CD4-positive, alpha-beta T cell treated with Interleukin-4 for 1 hour (primary cell): ENCODE results near the gene SLC27A6.
"Not testable (repeated sequence)": the region's sequence is repeated elsewhere in the genome, so short reads cannot be mapped to it uniquely, and the experiment has no call there.

Experiments
- DNase-seq, 2 donors: peaks; one replicate each; pipeline ENCODE4 v3.0.0-alpha.2; 2020 to 2022

SLC27A6 gene

DNA sequence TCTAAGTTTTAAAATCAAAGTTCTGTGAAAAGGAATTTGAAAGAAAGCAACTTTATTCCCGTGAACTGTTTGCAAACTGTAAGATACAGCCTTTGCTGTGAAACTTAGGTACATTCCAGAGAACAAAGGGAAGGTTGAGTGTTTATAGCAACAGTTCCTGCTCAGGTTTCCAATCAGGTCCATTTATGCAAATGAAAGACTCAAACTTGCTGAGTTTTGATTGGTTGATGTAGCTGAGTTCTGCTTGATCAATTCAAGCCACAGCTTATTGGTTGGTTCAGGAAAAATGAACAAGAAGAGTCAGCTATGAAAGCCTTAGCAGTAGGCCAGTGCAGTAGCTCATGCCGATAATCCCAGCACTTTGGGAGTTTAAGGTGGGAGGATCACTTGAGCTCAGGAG lies 37.9 kb downstream of the SLC27A6 start:
- DNase-seq: no peak

DNA sequence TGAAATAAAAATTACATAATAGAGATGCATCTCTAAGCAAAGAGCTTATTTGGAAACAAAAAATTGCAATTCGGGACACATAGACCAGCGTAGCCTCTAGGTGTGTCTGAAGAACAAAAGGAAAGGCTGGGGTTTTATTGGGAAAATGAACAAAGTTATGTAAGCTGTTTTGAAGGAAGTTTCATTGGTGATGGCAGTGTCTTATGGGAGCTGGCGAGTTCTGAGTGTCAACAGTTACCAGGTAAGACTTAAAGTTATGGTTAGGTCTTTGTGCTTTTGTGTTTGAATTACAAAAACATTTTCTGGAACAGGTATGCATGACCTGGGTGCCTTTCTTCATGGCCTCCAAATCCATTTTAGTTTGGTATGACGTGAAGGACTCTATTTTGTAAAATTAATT lies 48.9 kb downstream of the SLC27A6 start:
- DNase-seq: no peak

DNA sequence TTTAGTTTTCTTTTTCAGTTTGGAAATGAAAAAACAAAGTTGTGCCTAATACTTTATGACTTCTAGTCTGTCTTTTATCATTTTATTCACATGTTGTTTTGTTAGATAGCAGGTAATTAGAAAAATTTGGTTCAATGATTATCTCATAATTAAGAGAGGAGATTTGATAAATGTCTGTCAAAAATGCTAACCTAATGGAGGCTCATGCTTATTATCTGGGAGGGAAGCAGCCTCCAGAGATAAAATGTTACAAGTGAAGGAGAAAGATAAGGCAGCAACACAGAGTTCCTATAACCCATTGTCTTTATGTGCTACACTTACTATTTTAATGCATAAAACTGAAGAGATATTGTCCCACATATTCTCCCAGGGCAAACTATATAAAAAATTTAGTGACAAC lies 53.5 kb downstream of the SLC27A6 start:
- no peak for DNase-seq

DNA sequence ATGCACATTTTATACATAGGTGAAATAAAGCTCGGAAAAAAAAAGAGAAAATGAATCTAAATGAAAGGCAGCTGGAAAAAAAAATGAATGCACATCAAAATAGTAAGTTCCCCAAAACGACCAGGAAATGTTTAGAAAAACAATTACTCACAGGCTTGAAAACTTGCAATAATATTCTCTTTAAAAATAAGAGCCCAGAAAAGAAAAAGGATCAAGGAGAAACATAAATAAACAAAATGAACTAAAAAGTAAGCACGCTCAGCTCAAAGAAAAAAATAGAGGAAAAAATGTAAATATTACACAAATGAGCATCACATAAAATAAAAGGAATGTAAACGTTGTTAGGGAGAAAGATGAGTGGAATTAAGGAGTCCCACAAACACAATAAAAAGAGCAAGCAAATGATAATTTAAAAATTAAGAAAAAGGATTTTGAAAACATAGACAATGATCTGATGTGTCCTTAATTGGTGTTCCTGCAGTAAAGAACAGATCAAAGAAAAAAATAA lies 54.2 kb downstream of the SLC27A6 start:
- DNase-seq: no peak

DNA sequence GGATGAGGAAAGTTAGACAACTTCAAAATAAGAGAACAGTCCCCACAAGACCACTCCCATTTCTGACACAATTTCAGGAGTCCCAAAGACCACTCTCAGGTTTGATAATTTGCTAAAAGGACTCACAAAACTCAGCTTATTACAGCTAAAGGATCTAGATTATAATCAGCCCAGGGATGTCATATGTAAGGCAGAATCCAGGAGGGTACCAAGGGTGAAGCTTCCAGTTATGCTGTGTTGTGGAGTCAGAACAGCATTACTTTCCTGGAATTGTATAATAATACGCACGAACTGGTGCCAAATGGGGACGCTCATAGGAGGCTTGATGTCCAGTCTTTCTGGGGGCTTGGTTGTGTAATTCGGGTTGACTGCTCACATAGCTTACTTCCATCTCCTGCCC lies 55.4 kb downstream of the SLC27A6 start:
- DNase-seq: no peak

DNA sequence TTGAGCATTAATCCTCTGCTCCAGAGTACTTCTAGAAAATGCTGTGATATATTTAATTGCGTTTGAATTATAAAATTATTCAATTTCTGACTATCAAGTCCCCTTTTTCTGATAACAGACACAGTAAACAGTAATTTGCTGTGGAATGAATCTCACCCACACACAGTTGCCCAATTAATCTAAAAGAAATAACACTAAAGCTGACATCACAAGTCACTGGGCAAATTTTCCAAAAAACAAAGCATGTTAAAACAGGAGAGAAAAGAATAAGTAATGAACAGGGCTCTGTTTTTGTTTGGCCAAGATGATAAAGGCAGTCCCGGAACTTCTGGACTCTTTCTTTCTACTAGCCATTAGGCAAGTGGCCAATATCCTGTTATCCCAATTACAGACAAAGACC lies 56.5 kb downstream of the SLC27A6 start:
- no peak for DNase-seq

DNA sequence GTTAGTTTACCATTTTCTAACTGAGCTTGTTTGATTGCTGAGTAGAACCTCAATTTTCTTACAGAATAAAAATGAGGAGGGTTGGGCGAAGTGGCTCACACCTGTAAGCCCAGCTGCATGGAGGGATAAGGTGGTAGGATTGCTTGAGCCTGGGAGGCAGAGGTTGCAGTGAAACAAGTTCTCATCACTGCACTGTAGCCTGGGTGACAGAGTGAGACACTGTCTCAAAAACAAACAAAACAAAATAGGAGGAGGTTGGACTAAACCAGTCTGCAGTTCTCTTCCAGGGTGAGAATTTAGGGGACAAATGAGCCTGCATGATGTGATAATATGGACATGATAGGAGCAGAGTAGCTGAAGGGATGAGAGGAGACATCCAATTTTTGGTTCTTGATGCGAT lies 57.3 kb downstream of the SLC27A6 start:
- DNase-seq: no peak

DNA sequence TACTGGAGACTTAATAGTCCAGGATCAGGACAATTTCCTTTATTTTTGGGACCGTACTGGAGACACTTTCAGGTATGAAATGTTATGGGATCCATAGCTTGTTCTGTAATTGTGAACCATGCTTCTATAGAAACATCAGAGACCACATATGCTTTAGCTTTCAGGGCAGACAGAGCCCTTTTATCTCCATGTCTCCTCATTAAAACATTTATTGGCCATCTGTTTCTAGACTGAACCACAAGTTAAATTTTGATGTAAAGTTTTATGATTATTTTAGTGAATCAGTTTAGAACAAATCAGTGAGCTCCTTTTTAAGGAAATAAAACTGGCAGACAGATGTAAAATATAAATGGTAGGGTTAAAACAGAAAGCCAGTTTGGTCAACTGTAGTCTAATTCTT lies 62.0 kb downstream of the SLC27A6 start:
- DNase-seq: no peak

DNA sequence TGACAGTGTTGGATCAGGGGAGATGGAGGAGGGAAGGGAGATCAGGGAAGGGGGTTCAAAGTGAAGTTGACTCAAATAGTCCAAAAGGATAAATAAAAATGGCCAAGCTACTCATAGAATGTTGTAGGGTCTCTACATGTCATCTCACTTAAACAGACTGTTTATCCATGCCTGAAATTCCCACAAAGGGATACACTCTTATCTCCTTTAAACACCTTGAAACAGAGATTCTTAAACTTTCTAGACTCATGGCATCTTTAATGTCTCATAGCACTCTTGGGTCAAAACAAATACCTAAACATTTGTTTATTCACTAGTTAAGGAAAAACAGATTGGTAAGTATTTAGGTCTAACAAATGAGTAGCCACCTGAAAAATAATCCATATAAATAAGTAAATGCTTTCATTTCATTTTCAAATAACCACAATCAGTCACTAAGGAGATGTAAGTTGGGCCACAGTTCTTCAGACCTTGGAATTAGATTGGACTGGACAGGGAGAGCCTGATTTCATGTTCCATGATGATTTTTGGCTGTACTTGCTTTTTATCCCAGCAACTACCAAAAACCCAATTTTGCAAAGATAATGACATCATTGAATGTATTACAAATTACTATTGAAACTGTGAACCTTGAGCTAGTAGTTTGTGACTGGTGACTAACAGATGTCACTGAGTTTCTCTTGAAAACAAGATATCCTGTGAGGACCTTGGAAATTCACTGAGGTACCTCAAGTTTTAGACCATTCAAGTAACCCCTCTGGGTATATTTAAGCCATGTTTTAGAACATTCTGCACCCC lies 66.8 kb downstream of the SLC27A6 start:
- no peak for DNase-seq

DNA sequence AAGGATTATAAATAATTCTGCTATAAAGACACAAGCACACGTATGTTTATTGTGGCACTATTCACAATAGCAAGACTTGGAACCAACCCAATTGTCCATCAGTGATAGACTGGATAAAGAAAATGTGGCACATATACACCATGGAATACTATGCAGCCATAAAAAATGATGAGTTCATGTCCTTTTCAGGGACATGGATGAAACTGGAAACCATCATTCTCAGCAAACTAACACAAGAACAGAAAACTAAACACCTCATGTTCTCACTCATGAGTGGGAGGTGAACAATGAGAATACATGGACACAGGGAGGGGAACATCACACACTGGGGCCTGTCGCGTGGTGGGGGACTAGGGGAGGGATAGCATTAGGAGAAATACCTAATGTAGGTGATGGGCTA lies 71.0 kb downstream of the SLC27A6 start:
- not testable (repeated sequence) for DNase-seq

DNA sequence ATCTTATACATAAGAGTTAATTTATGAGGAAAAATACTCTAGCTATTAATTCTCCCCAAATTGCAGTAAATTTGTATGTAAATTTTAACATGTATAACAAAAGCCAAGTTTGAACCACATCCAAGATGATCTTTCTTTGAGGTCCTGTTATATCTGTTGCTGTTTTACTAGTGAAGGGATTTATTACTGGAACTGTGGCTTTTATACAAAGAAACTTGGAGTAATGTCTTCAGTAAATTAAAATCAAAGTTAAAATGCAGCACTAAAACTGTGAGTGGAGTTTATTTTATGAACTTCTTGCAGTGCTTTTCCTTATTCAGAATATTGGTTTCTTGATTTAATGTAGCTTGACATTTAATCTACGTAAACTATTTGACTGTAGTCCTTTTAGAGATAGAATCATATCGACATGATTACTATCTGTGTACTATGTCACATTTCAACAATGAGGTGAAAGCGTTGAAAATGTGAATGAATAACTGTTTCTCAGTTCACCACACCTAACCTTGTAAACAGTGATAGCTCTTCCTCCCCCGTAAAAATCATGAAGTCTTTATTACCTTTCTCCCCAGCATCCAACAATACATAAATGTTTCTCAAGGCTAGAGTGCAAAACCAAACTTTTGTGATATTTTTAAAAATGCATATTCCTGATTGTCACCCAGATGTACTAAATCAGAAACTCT lies 76.1 kb downstream of the SLC27A6 start:
- no peak for DNase-seq

DNA sequence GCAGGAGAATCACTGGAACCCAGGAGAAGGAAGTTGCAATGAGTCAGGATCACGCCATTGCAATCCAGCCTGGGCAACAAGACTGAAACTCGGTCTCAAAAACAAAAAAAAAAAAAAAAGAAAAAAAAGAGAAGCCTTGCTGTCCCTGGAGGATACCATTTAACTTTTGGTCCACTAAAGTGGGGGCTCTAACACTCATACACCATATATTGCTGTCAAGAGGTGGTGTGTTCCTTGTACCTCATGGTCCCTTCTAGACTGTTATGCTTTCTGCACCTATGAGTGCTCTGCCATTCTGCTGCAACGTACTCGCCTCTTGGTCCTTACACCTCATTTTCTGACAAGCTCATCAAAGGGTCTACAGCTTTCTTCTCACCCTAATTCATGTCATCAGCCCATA lies 77.0 kb downstream of the SLC27A6 start:
- no peak for DNase-seq

DNA sequence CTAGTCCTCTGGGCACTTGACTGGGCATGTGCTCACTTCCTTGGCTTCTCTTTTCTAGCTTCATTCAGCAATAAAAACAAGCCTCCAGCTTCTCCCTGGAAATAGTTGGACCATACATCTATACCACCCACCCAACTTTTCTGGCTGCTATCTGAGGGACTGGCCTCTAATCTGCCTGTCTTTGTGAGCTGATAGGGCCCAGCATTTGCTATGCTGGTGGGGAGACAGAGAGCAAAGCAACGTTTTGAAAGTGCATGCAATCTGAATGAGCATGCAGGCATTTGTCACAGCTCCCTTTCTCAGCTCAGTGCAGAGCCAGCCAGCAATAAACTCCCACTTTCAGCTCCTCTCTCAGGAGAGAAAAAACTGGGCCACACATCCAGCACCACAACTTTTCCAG lies 78.6 kb downstream of the SLC27A6 start:
- DNase-seq: no peak

DNA sequence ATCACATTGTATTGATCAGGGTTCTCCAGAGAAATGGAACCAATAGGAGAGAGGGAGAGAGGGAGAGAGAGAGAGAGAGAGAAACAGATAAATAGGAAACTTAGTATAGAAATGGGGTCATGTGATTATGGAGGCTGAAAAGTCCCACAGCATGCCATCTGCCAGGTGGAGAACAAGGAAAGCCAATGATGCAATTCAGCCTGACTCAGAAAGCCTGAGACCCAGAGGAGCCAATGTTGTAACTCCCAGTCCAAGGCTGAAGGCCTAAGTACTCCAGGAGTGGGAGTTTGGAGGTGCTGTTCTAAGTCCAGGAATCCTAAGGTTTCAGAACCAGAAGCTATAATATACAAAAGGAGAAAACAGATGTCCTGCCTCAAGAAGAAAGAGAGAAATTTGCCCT lies 80.9 kb downstream of the SLC27A6 start:
- no peak for DNase-seq

DNA sequence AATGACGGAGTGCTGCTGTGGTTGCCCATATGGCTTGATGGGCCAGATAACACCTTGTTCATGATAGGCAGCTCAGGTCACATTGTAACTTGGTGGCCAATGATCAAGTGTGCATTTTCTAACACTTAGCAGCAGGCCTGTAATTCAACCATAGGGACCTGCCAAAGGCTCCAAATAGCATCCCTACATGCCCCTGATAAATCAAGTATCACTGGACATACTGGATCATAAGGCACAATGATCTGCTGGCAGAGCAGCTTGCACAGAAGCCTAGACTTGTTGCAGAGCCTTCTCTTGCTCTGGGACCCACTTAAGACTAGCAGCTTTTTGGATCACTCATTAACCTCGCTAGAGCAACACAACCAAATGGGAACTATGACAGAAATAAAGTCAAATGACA lies 83.2 kb downstream of the SLC27A6 start:
- no peak for DNase-seq

DNA sequence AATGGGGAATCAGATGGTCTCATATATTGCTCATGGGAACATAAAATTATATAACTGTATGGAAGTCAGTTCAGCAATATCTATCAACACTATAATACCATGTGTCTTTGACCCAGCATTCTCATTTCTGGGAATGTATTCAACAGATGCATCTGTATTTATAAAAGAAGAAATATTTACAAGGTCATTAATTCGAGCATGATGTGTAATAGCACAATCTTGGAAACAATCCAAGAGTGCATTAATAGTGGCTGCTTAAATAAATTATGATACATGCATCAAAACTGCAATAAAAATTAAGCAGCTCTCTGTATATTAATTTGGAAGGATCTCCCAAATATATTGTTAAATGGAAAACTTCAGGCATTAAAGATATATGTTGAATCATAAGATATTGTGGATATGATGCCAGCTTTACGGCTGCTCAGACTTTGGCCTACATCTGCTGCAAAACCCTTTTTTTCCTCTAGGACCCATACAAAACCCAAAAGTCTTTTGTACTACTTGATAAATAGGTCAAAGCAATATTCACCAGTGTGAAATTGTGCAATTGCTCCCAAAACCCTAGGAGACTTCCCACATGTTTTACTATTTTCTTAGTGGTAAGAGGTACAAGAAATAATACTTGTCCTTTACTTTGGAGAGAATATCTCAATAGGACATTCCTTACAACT lies 84.0 kb downstream of the SLC27A6 start:
- no peak for DNase-seq

DNA sequence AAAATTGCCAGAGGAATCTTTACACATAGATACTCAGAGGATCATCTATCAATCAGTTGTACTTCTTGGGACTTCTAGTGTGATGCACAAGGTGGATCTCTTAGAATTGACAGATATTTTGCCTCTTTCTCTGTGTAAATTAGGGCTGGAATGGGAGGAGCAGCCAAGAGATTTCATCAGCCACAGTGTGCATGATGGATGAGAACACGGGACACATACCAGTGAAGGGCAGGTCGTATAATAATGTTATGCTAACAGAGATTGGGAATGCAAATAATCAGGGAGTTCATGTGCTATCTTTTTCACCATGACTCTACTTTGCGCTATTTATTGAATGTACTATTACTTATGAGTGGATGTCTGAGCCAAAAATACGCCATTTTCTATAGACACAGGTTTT lies 86.0 kb downstream of the SLC27A6 start:
- no peak for DNase-seq

DNA sequence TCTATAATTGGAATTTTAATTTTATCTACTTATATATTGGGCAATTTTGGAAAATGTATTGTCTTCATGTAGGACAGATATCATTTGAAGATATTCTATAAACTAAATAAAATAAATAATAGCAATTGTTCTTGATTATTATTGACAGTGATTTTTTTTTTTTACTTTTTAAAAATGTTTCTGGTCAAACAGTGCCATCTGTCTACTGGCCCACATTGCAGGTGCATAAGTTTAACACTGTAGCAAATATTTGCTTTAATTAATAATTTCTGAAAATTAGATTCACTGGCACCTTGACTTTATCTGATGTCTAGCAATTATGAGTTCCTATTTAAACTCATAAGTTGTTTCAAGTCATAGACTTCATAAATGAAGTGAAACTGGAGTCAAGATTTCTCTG lies 88.2 kb downstream of the SLC27A6 start:
- DNase-seq: no peak

DNA sequence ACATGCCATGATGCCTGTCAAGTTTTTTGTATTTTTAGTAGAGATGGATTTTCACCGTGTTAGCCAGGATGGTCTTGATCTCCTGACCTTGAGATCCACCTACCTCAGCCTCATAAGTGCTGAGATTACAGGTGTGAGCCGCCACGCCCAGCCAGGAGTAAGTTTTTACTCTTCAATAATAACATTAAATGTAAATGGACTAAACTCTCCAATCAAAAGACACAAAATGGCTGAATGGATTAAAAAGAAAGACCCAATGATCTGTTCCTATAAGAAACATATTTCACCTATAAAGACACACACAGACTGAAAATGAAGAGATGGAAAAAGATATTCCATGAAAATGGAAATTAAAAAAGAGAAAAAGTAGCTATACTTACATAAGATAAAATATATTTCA lies 92.0 kb downstream of the SLC27A6 start:
- no peak for DNase-seq

DNA sequence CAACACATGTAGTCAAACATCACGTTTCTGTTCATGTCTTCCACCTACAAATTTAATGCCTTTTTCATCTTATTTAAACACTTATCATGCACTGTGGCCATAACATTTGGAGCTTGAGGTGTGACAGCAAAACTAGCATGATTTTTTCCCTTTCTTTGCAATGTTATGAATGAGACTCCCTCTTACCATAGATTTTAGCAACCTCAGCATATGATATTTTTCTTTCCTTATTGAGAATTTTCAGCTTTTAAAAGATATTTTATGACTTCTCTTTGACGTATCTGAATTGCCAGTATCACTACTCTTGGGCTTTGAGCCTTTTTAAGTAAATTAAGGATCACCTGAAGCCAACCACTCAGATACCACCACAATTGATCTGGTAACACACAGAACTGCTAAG lies 96.6 kb downstream of the SLC27A6 start:
- no peak for DNase-seq

DNA sequence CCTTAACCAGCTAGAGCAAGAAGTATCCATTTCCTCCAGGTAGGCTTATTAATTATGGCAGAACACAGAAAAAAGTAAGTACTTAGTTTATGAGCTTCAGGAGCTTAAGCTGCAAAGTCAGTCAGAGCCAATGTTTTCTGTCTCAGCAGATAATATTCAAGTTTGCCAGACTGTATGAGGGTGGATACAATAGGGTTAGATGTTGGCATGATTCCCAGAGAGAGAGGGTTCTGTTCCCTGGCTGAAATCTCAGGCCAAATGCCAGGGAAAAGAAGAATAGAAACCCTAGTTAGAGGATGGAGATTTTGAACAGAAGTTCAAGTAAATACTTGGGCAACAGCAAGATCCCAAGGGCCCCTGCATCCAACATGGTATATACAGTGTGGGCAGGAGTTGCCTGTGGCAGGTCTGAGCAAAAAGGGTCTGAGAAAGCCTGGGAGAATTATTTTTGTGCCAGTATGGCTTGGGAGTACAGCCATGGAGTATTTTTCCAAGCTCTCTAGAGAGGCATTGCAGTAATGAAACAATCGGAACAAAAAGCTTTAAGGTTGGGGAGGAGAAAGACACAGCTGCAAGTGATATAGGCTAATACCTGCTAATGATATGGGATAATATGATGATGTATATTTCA lies 98.3 kb downstream of the SLC27A6 start:
- DNase-seq: no peak

DNA sequence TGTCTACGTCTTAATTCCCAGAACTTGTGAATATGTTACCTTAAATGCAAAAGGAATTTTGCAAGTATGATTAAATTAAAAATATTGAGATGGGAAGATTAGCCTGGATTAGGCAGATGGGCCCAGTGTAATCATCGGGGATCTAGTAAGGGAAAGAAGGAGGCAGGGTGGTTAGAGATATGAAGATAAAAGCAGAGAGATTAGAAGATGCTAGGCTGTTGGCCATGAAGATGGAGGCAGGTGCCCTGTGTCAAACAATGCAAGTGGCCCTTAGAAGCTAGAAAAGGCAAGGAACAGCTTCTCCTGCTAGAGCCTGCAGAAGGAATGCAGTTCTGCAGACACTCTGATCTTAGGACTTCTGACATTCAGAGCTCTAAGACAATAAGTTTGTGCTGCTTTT lies 100.4 kb downstream of the SLC27A6 start:
- DNase-seq: no peak

DNA sequence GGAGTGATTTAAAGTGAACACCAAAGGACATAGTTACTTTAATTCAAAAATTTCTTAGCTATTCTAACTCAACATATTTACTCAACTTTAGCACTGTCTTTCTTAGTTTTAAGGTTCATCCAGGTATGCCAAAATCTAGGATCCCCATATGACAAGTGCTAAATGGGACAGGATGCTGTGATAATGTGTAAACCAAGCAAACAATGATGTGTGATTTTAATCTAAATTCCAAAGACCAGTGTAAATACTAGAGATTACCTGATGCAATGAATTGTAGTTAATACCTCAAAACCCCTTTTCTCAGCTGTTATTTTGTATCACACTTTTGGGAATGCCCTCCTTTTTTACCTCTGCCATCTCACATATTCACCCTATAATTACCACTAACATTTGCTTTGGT lies 102.5 kb downstream of the SLC27A6 start:
- no peak for DNase-seq

DNA sequence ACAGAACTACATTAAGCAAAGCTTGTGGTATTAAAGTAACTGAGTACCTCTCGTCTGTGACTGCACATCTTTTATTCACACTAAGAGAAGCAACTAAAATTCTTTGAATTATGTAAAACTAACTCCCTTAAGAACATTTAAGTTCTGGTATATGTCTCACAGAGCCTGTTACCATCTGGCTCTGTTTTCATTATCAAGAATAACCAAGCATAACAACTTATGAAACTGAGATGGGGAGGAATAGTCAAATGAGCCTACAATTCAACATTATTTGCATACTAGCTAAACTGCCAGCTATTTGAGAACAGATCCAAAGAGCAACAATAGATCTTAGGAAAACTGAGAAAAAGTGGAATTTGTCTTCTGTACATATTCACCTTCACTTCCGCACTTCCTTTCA lies 104.0 kb downstream of the SLC27A6 start:
- DNase-seq: no peak
